RWPE2 (cell line): Measurements from ENCODE around the gene ARHGEF37.

Experiments
- ATAC-seq: fragments of 200-7000 bp; cut with Tn5 transposase; 3 replicates; pipeline ENCODE4 v1.9.1; 2021; ENCODE audit warnings: low read depth
- DNase-seq: peaks from one replicate; pipeline ENCODE4 v3.0.0-alpha.2; 2020; ENCODE audit warnings: low spot score
- H3K27ac ChIP-seq: fragments of 450-650 bp; 2 replicates; pipeline ENCODE4 v1.5.1; 2017; ENCODE audit warnings: mild to moderate bottlenecking; ENCODE audit not compliant: poor library complexity, severe bottlenecking
- H3K27me3 ChIP-seq: fragments of 250-450 bp; sonication (Bioruptor Pico); 2 replicates; pipeline ENCODE4 v1.5.1; 2021; ENCODE audit warnings: mild to moderate bottlenecking, moderate library complexity; ENCODE audit not compliant: insufficient read depth, poor library complexity, severe bottlenecking
- H3K36me3 ChIP-seq: fragments of 250-450 bp; sonication (Bioruptor Pico); 2 replicates; pipeline ENCODE4 v1.5.1; 2020; ENCODE audit warnings: low read depth, mild to moderate bottlenecking, moderate library complexity
- H3K4me1 ChIP-seq: fragments of 250-450 bp; sonication (Bioruptor Pico); 2 replicates; pipeline ENCODE4 v1.5.1; 2021; ENCODE audit warnings: mild to moderate bottlenecking, moderate library complexity; ENCODE audit not compliant: insufficient read depth, poor library complexity, severe bottlenecking
- H3K4me3 ChIP-seq: fragments of 250-450 bp; sonication (Bioruptor Pico); 2 replicates; pipeline ENCODE4 v1.5.1; 2021; ENCODE audit warnings: mild to moderate bottlenecking, moderate library complexity; ENCODE audit not compliant: severe bottlenecking
- H3K9me3 ChIP-seq: fragments of 250-450 bp; sonication (Bioruptor Pico); 2 replicates; pipeline ENCODE4 v1.5.1; 2021; ENCODE audit warnings: mild to moderate bottlenecking, moderate library complexity; ENCODE audit not compliant: severe bottlenecking
- CTCF ChIP-seq: fragments of 450-650 bp; IDR thresholded peaks from one replicate; pipeline ENCODE4 v1.5.1; 2017; ENCODE audit warnings: mild to moderate bottlenecking, moderate library complexity; ENCODE audit not compliant: poor library complexity, severe bottlenecking

Gene ARHGEF37

GRCh38 chr5:149683964-149684363 is 102.7 kb downstream of the ARHGEF37 start:
- Histone ChIP-seq H3K9me3 (no peaks in the 10 kb centered on the region), H3K27me3 (peaks cover 3% of the 10 kb centered on the region), H3K4me3 (no peak overlapping the region), H3K27ac (no peak overlapping the region), H3K4me1 (no peaks in the 10 kb centered on the region), H3K36me3 (no peaks in the 10 kb centered on the region)
- no peak for DNase-seq
- TF ChIP-seq CTCF: no peak
- ATAC-seq: no peak

- Histone ChIP-seq H3K27me3 (peaks cover 3% of the 10 kb centered on the region), H3K4me3 (no peak overlapping the region)
Observed at GRCh38 chr5:149684371-149684770, 103.1 kb downstream of the ARHGEF37 start.

More at GRCh38 chr5:149684371-149684770, 103.1 kb downstream of the ARHGEF37 start:
- no peaks in the 10 kb centered on the region for H3K4me1 ChIP-seq
- no peak for TF ChIP-seq CTCF
- H3K9me3 ChIP-seq: no peaks in the 10 kb centered on the region
- no peaks in the 10 kb centered on the region for H3K36me3 ChIP-seq
- ATAC-seq (no peak), DNase-seq (no peak)
- H3K27ac ChIP-seq: no peak overlapping the region
